Sigmoid colon (tissue), 7 donors: ENCODE data around the gene CCDC39. TPM values are rescaled to one million over a fixed set of nuclear protein-coding genes. Genes with fewer than 3 reads are reported as not detected.

Source experiments
- DNase-seq: peaks from one replicate; pipeline ENCODE4 v3.0.0-alpha.2; 2019
- H3K27ac ChIP-seq, 4 donors: fragments of 200-600 bp; sonication (generic); one replicate each; pipeline ENCODE4 v1.5.1; 2016 to 2019; ENCODE audit warnings: mild to moderate bottlenecking in 1 of 4
- H3K27me3 ChIP-seq, 3 donors: fragments of 200-600 bp; sonication (generic); one replicate each; pipeline ENCODE4 v1.5.1; 2019; ENCODE audit warnings: mild to moderate bottlenecking in 1 of 3
- H3K36me3 ChIP-seq, 4 donors: fragments of 200-600 bp; sonication (generic); one replicate each; pipeline ENCODE4 v1.5.1; 2016 to 2019
- H3K4me1 ChIP-seq, 4 donors: fragments of 200-600 bp; sonication (generic); one replicate each; pipeline ENCODE4 v1.5.1; 2017 to 2019
- H3K4me3 ChIP-seq, 4 donors: fragments of 200-600 bp; sonication (generic); one replicate each; pipeline ENCODE4 v1.5.1; 2017 to 2019; ENCODE audit warnings: mild to moderate bottlenecking in 2 of 4, moderate library complexity in 1 of 4
- H3K9me3 ChIP-seq, 4 donors: fragments of 200-600 bp in 3 of 4; sonication (generic) in 3 of 4; one replicate each; pipeline versions ENCODE4 v1.5.1 to v1.6.1; 2013 to 2019
- CTCF ChIP-seq, 4 experiments: fragments of 450-650 bp in 3 of 4; fragments of 200-600 bp in 1 of 4; IDR thresholded peaks; one replicate each; pipeline ENCODE4 v1.5.1; 2016 to 2019; ENCODE audit warnings: antibody characterized with exemption in 4 of 4, mild to moderate bottlenecking in 3 of 4, moderate library complexity in 2 of 4
- EP300 ChIP-seq, 4 donors: sonication (generic); formaldehyde crosslinking; IDR thresholded peaks; one replicate each; pipeline ENCODE4 v1.6.1; 2017; ENCODE audit warnings: antibody characterized with exemption in 4 of 4
- POLR2A ChIP-seq, 2 donors: fragments of 450-650 bp; IDR thresholded peaks; one replicate each; pipeline ENCODE4 v1.6.1; 2016; ENCODE audit warnings: antibody characterized with exemption in 2 of 2, mild to moderate bottlenecking in 2 of 2, moderate library complexity in 2 of 2
- POLR2AphosphoS5 ChIP-seq, 4 donors: sonication (generic); formaldehyde crosslinking; IDR thresholded peaks; one replicate each; pipeline ENCODE4 v1.6.1; 2017; ENCODE audit warnings: antibody characterized with exemption in 4 of 4
- WGBS, 2 donors: extraction: QIAGEN DNeasy Blood & Tissue Kit; methylation state at CpG; one replicate each; pipeline ENCODE4 v1.1.7; 2013; 5-methylcytosine and 5-hydroxymethylcytosine counted together
- intact Hi-C: fragments of 100-400 bp; cut with DNase I; formaldehyde crosslinking; loops from one replicate; pipeline ENCODE4 v1.15.1; 2023
- polyA plus RNA-seq, 3 donors: library from polyadenylated mRNA; stranded (reverse); fragments of 200-250 nt; gene quantifications; one replicate each; pipeline ENCODE4 v1.2.3, GENCODE V29; 2013
- total RNA-seq, 4 donors: library from RNA; depleted of rRNA; stranded (reverse); fragments of >200 nt; gene quantifications; one replicate each; pipeline ENCODE4 v1.1.0, GENCODE V29; 2016
- donor health status: healthy with polysubstance abuse.
- donor health status: Bipolar disorder and iron deficiency.
- donor health status: healthy.

The CCDC39 gene
- total and polyA plus RNA-seq, 7 donors = 0.01 to 1.1 (median 0.16) TPM; not detected in 4

GRCh38 chr3:180704532-180704931, 25.2 kb upstream of the CCDC39 start:
- DNase-seq = no peak
- TF ChIP-seq EP300 (IDR thresholded peaks at IDR 0.05) = no peak
- no peak for TF ChIP-seq POLR2A (IDR thresholded peaks at IDR 0.05)
- TF ChIP-seq POLR2AphosphoS5 (IDR thresholded peaks at IDR 0.05) = no peak
- TF ChIP-seq CTCF (IDR thresholded peaks at IDR 0.05) = no peak
- Histone ChIP-seq H3K9me3 (no peaks in the 10 kb centered on the region), H3K4me1 (no peaks in the 10 kb centered on the region), H3K4me3 (no peak overlapping the region), H3K36me3 (no peaks in the 10 kb centered on the region), H3K27me3 (no peaks in the 10 kb centered on the region), H3K27ac (no peak overlapping the region)
- intact Hi-C loops = no loop called here

GRCh38 chr3:180700941-180701340, 21.7 kb upstream of the CCDC39 start:
- H3K4me1 ChIP-seq = no peaks in the 10 kb centered on the region
- no peak overlapping the region for H3K27ac ChIP-seq
- no peaks in the 10 kb centered on the region for H3K36me3 ChIP-seq
- H3K27me3 ChIP-seq = no peaks in the 10 kb centered on the region
- H3K4me3 ChIP-seq = no peak overlapping the region
- no peak for DNase-seq
- WGBS, 2 donors = 78 to 86% methylated on average over 3 of the region's 3 CpGs
- no peak for TF ChIP-seq CTCF (IDR thresholded peaks at IDR 0.05)
- no peak for TF ChIP-seq POLR2AphosphoS5 (IDR thresholded peaks at IDR 0.05)
- TF ChIP-seq POLR2A (IDR thresholded peaks at IDR 0.05) = no peak
- no peak for TF ChIP-seq EP300 (IDR thresholded peaks at IDR 0.05)
- no peaks in the 10 kb centered on the region for H3K9me3 ChIP-seq
- intact Hi-C loops = no loop called here

- intact Hi-C loops = no loop called here
- no peaks in the 10 kb centered on the region for H3K36me3 ChIP-seq
- DNase-seq = no peak
- TF ChIP-seq POLR2A (IDR thresholded peaks at IDR 0.05) (no peak), EP300 (IDR thresholded peaks at IDR 0.05) (no peak), POLR2AphosphoS5 (IDR thresholded peaks at IDR 0.05) (no peak), CTCF (IDR thresholded peaks at IDR 0.05) (no peak)
- no peaks in the 10 kb centered on the region for H3K27me3 ChIP-seq
- 26 to 50% methylated on average over 3 of the region's 3 CpGs for WGBS, 2 donors
- no peaks in the 10 kb centered on the region for H3K4me1 ChIP-seq
- H3K4me3 ChIP-seq = no peak overlapping the region
- no peak overlapping the region for H3K27ac ChIP-seq
- H3K9me3 ChIP-seq = no peaks in the 10 kb centered on the region
Measured at GRCh38 chr3:180698760-180699270, 19.5 kb upstream of the CCDC39 start.

GRCh38 chr3:180694321-180694720, 15.0 kb upstream of the CCDC39 start:
- no peak for DNase-seq
- H3K4me1 ChIP-seq = no peaks in the 10 kb centered on the region
- H3K36me3 ChIP-seq = no peaks in the 10 kb centered on the region
- TF ChIP-seq POLR2A (IDR thresholded peaks at IDR 0.05) (no peak), EP300 (IDR thresholded peaks at IDR 0.05) (no peak), POLR2AphosphoS5 (IDR thresholded peaks at IDR 0.05) (no peak), CTCF (IDR thresholded peaks at IDR 0.05) (no peak)
- no peak overlapping the region for H3K27ac ChIP-seq
- H3K27me3 ChIP-seq = no peaks in the 10 kb centered on the region
- H3K9me3 ChIP-seq = no peaks in the 10 kb centered on the region
- H3K4me3 ChIP-seq = no peak overlapping the region
- intact Hi-C loops = no loop called here

GRCh38 chr3:180693656-180694055, 14.4 kb upstream of the CCDC39 start:
- TF ChIP-seq EP300 (IDR thresholded peaks at IDR 0.05) (no peak), POLR2AphosphoS5 (IDR thresholded peaks at IDR 0.05) (no peak)
- Histone ChIP-seq H3K4me3 (no peak overlapping the region), H3K27me3 (no peaks in the 10 kb centered on the region), H3K4me1 (no peaks in the 10 kb centered on the region), H3K9me3 (no peaks in the 10 kb centered on the region), H3K36me3 (no peaks in the 10 kb centered on the region), H3K27ac (no peak overlapping the region)
- WGBS, 2 donors = 84 to 92% methylated on average over 1 of the region's 1 CpG
- intact Hi-C loops = no loop called here
- no peak for DNase-seq
